ENCODE results near the gene RBP4. TPM values are rescaled to one million over a fixed set of nuclear protein-coding genes. Genes with fewer than 3 reads are reported as not detected.

Gene RBP4
- total and polyA plus RNA-seq, 8 donors, result 7.4 to 186 (median 21.8) TPM

- Histone ChIP-seq H3K4me3 (no peak overlapping the region), H3K9me3 (no peaks in the 10 kb centered on the region), H3K36me3 (no peaks in the 10 kb centered on the region), H3K27ac (no peak overlapping the region), H3K4me1 (no peaks in the 10 kb centered on the region), H3K27me3 (no peaks in the 10 kb centered on the region)
- no peak for TF ChIP-seq CTCF (IDR thresholded peaks at IDR 0.05)
- WGBS, 2 donors, result 51 to 56% methylated on average over 7 of the region's 7 CpGs
- no peak for FAIRE-seq
- ATAC-seq, result peak in 1 of 4 donors; percentile 42
- intact Hi-C loops (cut with DNase I), result no loop called here
- no peak for DNase-seq
These were observed 21.9 kb downstream of the RBP4 start for GRCh38 chr10:93579089-93579488.

DNA sequence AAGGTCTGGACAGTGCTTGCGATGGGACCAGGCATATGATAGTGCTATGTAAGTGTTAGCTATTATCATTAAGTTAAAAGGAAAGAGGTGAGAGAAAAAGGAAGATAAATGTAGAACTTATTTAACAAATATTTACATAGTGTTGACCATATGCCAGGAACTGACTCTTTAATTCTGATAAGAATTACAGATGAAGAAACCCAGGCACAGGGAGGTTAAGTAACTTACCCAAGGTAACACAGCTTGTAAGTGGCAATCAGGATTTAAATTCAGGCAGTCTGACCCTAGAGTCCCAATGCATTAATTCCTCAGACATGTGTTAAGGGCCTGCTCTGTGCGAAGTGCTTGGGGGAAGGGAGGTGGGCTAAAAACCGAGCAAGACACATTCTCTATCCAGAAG, 23.5 kb downstream of the RBP4 start:
- Histone ChIP-seq H3K36me3 (no peaks in the 10 kb centered on the region), H3K9me3 (no peaks in the 10 kb centered on the region), H3K4me1 (no peaks in the 10 kb centered on the region), H3K27me3 (no peaks in the 10 kb centered on the region), H3K27ac (no peak overlapping the region), H3K4me3 (no peak overlapping the region)
- intact Hi-C loops (cut with DNase I), result no loop called here
- TF ChIP-seq CTCF (IDR thresholded peaks at IDR 0.05), result no peak
- 88 to 89% methylated on average over 3 of the region's 3 CpGs for WGBS, 2 donors
- ATAC-seq (no peak), FAIRE-seq (no peak), DNase-seq (no peak)

- DNase-seq (no peak), ATAC-seq (no peak), FAIRE-seq (no peak)
- intact Hi-C loops (cut with DNase I), result no loop called here
- Histone ChIP-seq H3K4me1 (no peaks in the 10 kb centered on the region), H3K27ac (no peak overlapping the region), H3K36me3 (no peaks in the 10 kb centered on the region), H3K27me3 (no peaks in the 10 kb centered on the region), H3K9me3 (no peaks in the 10 kb centered on the region), H3K4me3 (no peak overlapping the region)
- TF ChIP-seq CTCF (IDR thresholded peaks at IDR 0.05), result no peak
- 56 to 68% methylated on average over 3 of the region's 3 CpGs for WGBS, 2 donors
These were observed 24.1 kb downstream of the RBP4 start for GRCh38 chr10:93576888-93577287.

DNA sequence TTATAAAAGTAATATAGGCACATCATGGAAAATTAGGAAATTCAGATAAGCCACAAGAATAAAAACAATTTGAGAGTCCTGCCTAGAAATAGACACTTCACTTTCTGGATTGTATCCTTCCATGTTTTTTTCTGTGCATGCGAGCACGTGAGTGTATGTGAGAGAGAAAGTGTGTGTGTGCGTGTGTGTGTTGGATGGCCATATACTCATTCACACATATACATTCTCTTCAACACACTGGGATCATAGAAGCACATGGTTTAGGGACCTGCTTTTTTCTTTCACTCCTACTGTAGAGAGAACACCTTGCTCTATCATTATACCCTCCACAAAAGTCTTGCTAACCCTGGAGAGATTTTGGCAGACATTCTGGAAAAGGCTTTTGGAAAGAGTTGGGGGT, 27.1 kb downstream of the RBP4 start:
- H3K27ac ChIP-seq, result peak overlapping the region in 3 of 4 donors; percentile 8 to 46 (median 29)
- intact Hi-C loops (cut with DNase I), result no loop called here
- no peaks in the 10 kb centered on the region for H3K9me3 ChIP-seq
- H3K36me3 ChIP-seq, result no peaks in the 10 kb centered on the region
- no peak overlapping the region for H3K4me3 ChIP-seq
- no peak for ATAC-seq
- no peak for TF ChIP-seq CTCF (IDR thresholded peaks at IDR 0.05)
- no peaks in the 10 kb centered on the region for H3K27me3 ChIP-seq
- WGBS, 2 donors, result 62 to 70% methylated on average over 3 of the region's 3 CpGs
- DNase-seq, result no peak
- no peak for FAIRE-seq
- no peaks in the 10 kb centered on the region for H3K4me1 ChIP-seq

DNA sequence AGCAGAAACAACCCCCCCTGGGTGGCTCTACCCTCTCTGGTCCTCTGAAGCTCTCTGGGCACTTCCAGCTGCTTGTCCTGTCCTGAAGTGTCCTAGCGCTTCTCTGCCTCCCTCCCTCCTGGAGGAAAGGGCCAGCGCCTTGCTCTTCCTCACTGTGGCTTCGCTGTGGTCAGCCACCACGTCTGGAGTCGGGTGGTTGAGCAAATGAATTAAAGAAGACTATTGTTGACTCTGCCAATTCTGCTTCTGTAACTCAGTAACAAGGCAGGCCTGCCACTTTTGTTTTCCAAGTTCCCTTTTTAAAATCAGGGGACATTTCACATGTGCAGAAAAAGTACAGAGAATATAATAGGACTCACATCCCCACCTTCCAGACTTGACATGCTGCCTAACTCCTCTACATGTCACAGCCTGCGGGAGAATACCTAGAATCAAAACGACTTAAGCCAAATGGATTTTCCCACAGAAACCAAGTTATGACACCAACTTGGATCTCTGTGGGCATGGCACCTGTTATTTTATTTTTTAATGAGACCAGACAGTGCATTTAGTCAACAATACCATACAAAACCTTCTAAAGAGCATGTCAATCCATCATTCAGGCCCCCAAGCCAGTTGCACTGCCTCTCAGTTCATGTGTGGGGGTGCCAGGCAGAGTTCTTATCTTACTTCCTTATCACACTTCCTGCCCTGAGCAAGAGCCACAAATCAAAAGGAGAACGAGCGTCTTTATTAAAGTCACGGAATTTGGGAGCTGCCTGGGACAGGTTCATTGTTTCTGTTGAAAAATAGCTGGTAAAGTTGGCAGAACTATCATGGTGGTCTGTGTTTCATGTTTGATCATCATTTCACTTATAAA, 27.8 kb downstream of the RBP4 start:
- DNase-seq (peak in 2 of 6 donors; percentile 12 to 30), FAIRE-seq (no peak), ATAC-seq (peak; percentile 46 to 84 (median 74))
- Histone ChIP-seq H3K36me3 (no peaks in the 10 kb centered on the region), H3K27ac (peak overlapping the region; percentile 23 to 46 (median 36)), H3K4me3 (no peak overlapping the region), H3K27me3 (no peaks in the 10 kb centered on the region), H3K9me3 (no peaks in the 10 kb centered on the region), H3K4me1 (no peaks in the 10 kb centered on the region)
- 36% methylated on average over 10 of the region's 10 CpGs for WGBS, 2 donors
- intact Hi-C loops (cut with DNase I), result no loop called here
- no peak for TF ChIP-seq CTCF (IDR thresholded peaks at IDR 0.05)
